ENCODE measurements around the gene SEMA3B.
A peak's percentile ranks its signal among the peaks of the same experiment; 100 is the strongest.

The SEMA3B gene

DNA sequence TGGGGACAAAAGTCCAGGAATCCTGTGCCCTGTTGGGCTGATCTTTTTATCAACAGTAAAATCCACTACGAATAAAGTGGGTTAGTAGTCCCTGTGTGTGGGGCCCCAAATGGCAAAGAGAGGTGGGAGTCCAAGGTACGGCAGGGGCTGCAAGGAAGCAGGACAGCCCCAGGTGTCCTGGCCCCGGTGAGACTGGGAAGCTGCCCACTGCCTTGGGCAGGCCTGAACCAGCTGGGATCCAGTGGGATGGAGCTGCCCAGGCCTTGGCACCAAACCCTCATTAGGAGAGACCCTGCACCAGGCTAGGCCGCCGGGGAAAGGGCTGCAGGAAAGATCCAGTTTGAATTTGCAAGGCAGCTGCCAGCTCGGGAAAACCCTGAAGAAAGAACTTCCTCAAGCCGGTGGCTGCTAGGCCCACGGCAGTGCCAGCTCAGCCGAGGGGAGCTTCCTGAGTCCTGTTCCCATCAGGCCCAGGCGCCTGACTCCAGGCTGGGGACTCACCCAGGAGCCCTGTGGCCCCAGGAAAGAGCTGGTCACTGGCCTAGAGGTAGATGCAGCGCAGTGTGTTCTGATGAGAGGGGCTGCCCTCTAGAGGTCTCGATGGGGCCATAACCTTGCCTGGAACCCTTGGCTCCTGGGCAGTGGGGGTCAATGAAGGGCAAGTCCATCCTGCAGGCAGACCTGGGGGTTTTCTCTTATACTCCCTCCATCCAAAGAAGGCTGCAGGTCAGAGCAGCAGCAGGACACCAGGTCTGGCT, 47.4 kb upstream of the SEMA3B start:
- no peak overlapping the region; the same call in 1 of the 2 replicates for H3K9ac ChIP-seq (ENCODE audit: low read length)
- TF ChIP-seq EZH2phosphoT487 (IDR thresholded peaks at IDR 0.05; ENCODE audit: low read depth) = no peak
- TF ChIP-seq, protein P1, sequence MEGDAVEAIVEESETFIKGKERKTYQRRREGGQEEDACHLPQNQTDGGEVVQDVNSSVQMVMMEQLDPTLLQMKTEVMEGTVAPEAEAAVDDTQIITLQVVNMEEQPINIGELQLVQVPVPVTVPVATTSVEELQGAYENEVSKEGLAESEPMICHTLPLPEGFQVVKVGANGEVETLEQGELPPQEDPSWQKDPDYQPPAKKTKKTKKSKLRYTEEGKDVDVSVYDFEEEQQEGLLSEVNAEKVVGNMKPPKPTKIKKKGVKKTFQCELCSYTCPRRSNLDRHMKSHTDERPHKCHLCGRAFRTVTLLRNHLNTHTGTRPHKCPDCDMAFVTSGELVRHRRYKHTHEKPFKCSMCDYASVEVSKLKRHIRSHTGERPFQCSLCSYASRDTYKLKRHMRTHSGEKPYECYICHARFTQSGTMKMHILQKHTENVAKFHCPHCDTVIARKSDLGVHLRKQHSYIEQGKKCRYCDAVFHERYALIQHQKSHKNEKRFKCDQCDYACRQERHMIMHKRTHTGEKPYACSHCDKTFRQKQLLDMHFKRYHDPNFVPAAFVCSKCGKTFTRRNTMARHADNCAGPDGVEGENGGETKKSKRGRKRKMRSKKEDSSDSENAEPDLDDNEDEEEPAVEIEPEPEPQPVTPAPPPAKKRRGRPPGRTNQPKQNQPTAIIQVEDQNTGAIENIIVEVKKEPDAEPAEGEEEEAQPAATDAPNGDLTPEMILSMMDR (IDR thresholded peaks at IDR 0.05; ENCODE audit: low read depth, low read length) = peak; percentile 59

DNA sequence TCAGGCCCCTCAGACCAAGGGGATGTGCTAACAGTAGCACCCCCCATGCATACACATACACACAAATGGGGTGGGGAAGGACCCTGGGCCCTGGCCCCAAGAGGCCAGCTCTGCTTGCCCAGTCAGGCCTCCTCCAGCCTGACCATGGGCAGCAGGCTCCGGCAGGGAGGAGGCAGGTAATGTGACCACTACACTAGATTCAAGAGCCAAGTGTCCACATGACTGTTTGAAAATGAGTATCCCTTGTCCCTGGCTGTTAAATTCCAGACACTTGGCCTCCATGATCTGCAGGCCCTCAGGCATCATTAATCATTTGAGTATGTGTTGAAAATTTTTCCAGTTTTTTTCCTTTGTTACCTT, 46.8 kb upstream of the SEMA3B start:
- peaks cover 15% of the 10 kb centered on the region for H3K4me1 ChIP-seq (ENCODE audit: low read length)
- peaks cover 6% of the 10 kb centered on the region for H3K27me3 ChIP-seq (ENCODE audit: low read depth, low read length)
- H3K36me3 ChIP-seq (replicated peaks; ENCODE audit: low read depth, low read length) = no peaks in the 10 kb centered on the region
- H4K20me1 ChIP-seq (ENCODE audit: insufficient read depth, low read length) = no peaks in the 10 kb centered on the region
- H3K4me2 ChIP-seq (ENCODE audit: low read length) = no peak overlapping the region
- no peak overlapping the region for H3K27ac ChIP-seq (ENCODE audit: low read length)
- no peak overlapping the region for H3K4me3 ChIP-seq (ENCODE audit: low read length)
- H3K79me2 ChIP-seq (ENCODE audit: low read length) = no peaks in the 10 kb centered on the region
- H3K9me3 ChIP-seq (ENCODE audit: insufficient read depth, low read length) = no peaks in the 10 kb centered on the region
- H3K9ac ChIP-seq (ENCODE audit: low read length) = no peak overlapping the region
- H2AFZ ChIP-seq (ENCODE audit: low read depth, low read length) = no peak overlapping the region
- TF ChIP-seq, protein P1 (IDR thresholded peaks at IDR 0.05; ENCODE audit: low read depth, low read length) = no peak
- TF ChIP-seq EZH2phosphoT487 (IDR thresholded peaks at IDR 0.05; ENCODE audit: low read depth) = no peak

More for the DNA sequence above, 47.4 kb upstream of the SEMA3B start:
- Histone ChIP-seq H3K4me1 (ENCODE audit: low read length) (peaks cover 15% of the 10 kb centered on the region), H3K4me2 (ENCODE audit: low read length) (peak overlapping the region; percentile 43), H2AFZ (ENCODE audit: low read depth, low read length) (peak overlapping the region; percentile 96), H3K9me3 (ENCODE audit: insufficient read depth, low read length) (no peaks in the 10 kb centered on the region), H4K20me1 (ENCODE audit: insufficient read depth, low read length) (no peaks in the 10 kb centered on the region), H3K27ac (ENCODE audit: low read length) (no peak overlapping the region), H3K79me2 (ENCODE audit: low read length) (no peaks in the 10 kb centered on the region), H3K36me3 (replicated peaks; ENCODE audit: low read depth, low read length) (no peaks in the 10 kb centered on the region), H3K27me3 (ENCODE audit: low read depth, low read length) (peaks cover 8% of the 10 kb centered on the region), H3K4me3 (ENCODE audit: low read length) (no peak overlapping the region)

- H3K9me3 ChIP-seq (ENCODE audit: insufficient read depth, low read length) = no peaks in the 10 kb centered on the region
- no peak overlapping the region for H3K4me3 ChIP-seq (ENCODE audit: low read length)
These were observed 44.3 kb upstream of the SEMA3B start for GRCh38 chr3:50224639-50225038.

GRCh38 chr3:50226888-50227389, 42.0 kb upstream of the SEMA3B start:
- Histone ChIP-seq H3K27ac (ENCODE audit: low read length) (peak overlapping the region; percentile 79), H3K9ac (ENCODE audit: low read length) (peak overlapping the region; percentile 85), H4K20me1 (ENCODE audit: insufficient read depth, low read length) (no peaks in the 10 kb centered on the region), H2AFZ (ENCODE audit: low read depth, low read length) (peak overlapping the region; percentile 69), H3K4me1 (ENCODE audit: low read length) (peaks cover 22% of the 10 kb centered on the region), H3K36me3 (replicated peaks; ENCODE audit: low read depth, low read length) (no peaks in the 10 kb centered on the region), H3K9me3 (ENCODE audit: insufficient read depth, low read length) (no peaks in the 10 kb centered on the region), H3K79me2 (ENCODE audit: low read length) (peaks cover 11% of the 10 kb centered on the region; the same call in 1 of the 2 replicates), H3K27me3 (ENCODE audit: low read depth, low read length) (peaks cover 3% of the 10 kb centered on the region; the same call in 1 of the 2 replicates), H3K4me2 (ENCODE audit: low read length) (peak overlapping the region; percentile 91), H3K4me3 (ENCODE audit: low read length) (peak overlapping the region; percentile 83)
- no peak for TF ChIP-seq EZH2phosphoT487 (IDR thresholded peaks at IDR 0.05; ENCODE audit: low read depth)

More at GRCh38 chr3:50224639-50225038, 44.3 kb upstream of the SEMA3B start:
- Histone ChIP-seq H3K27ac (ENCODE audit: low read length) (no peak overlapping the region), H3K79me2 (ENCODE audit: low read length) (peaks cover 9% of the 10 kb centered on the region; the same call in 1 of the 2 replicates), H4K20me1 (ENCODE audit: insufficient read depth, low read length) (no peaks in the 10 kb centered on the region), H3K4me2 (ENCODE audit: low read length) (no peak overlapping the region), H3K27me3 (ENCODE audit: low read depth, low read length) (peaks cover 3% of the 10 kb centered on the region; the same call in 1 of the 2 replicates), H3K9ac (ENCODE audit: low read length) (no peak overlapping the region), H3K36me3 (replicated peaks; ENCODE audit: low read depth, low read length) (no peaks in the 10 kb centered on the region), H3K4me1 (ENCODE audit: low read length) (peaks cover 18% of the 10 kb centered on the region), H2AFZ (ENCODE audit: low read depth, low read length) (no peak overlapping the region)
- TF ChIP-seq, protein P1 (IDR thresholded peaks at IDR 0.05; ENCODE audit: low read depth, low read length) = no peak
- no peak for TF ChIP-seq EZH2phosphoT487 (IDR thresholded peaks at IDR 0.05; ENCODE audit: low read depth)
